ENCODE data around the gene PTGES.

PTGES gene

DNA sequence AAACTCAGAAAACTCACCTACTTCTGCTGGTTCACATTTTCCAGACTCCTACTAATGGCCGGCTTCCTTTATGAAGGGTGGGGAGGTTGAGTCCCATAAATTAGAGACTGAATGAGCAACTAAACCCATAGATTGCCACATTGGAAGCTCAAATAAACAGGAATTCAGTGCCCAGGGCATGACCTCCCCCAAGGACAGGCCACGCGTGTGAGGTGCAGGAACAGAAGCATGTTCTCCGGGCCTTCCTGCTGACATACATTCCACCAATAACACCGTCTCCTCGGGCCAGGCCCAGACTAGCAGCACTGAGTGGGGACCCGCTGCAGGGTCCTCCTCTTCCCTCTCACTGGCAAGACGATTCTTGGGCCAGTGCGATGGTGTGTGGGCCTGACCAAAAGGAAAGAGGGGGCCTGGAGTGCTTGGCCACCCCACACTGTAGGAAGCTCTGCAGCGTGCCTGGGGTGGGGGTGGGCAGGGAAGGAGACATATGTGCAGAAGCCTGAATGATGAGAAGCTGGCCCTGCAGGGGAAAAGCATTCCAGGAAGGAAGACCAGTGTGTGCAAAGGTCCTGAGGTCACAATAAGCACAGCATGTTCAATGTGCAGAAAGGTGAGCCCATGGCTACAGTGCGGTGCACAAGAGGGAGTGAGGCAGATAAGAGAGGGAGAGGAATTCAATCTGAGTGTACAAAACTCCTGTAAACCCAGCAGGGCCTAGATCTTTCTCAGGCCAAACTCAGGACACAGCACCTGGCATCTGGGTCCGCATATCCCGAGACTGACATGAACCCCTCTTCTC, 12.0 kb downstream of the PTGES start:
- DNase-seq, result no peak

- DNase-seq, result no peak
Measured at GRCh38 chr9:129740174-129740573, 12.7 kb downstream of the PTGES start.

GRCh38 chr9:129739432-129739831, 13.4 kb downstream of the PTGES start:
- DNase-seq, result no peak

GRCh38 chr9:129737479-129738274, 15.2 kb downstream of the PTGES start:
- DNase-seq, result peak; percentile 10

- DNase-seq, result no peak
Measured at GRCh38 chr9:129736334-129736733, 16.5 kb downstream of the PTGES start.

GRCh38 chr9:129735546-129735945, 17.3 kb downstream of the PTGES start:
- no peak for DNase-seq

DNA sequence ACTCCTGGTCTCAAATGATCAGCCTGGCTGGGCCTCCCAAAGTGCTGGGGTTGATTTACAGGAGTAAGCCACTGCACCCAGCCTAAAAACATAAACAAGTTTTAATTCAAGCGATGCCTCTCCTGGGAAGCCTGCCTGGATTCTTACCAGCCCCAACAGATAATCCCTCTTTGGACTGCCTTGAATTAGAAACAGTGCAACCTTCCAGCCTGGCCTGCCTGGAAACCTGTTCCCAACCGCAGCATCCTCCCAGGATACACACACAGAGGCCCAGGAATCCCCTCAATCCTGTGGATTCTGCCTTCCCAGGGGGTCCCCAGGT, 19.2 kb downstream of the PTGES start:
- DNase-seq, result no peak

- DNase-seq, result no peak
Measured at GRCh38 chr9:129732946-129733631, 19.8 kb downstream of the PTGES start.

- no peak for DNase-seq
Measured at GRCh38 chr9:129732100-129732499, 20.7 kb downstream of the PTGES start.

DNA sequence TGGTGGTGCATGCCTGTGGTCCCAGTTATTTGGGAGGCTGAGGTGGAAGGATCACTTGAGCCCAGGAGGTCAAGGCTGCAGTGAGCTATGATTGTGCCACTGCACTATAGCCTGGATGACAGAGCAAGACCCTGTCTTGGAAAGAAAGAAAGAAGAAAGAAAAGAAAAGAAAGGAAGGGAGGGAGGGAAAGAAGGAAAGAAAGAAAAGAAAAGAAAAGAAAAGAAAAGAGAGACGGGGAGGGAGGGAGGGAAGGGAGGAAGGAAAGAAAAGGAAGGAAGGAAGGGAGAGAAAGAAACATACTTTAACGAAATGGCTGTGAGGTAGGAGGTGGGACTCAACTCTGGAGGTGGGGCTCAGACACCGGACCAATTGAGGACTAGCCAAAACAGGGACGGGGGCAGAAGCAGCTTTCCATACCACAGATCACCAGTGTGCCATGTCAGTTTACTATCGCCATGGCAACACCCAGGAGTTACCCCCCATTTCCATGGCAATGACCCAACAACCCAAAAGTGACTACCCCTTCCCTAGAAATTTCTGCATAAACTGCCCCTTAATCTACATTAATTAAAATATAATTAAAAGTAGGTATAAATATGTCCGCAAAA, 21.3 kb downstream of the PTGES start:
- no peak for DNase-seq

- no peak for DNase-seq
Measured at GRCh38 chr9:129728744-129729143, 24.1 kb downstream of the PTGES start.

- DNase-seq, result peak; percentile 47
Measured at GRCh38 chr9:129726322-129727160, 26.3 kb downstream of the PTGES start.

- no peak for DNase-seq
Measured at GRCh38 chr9:129725795-129726251, 27.0 kb downstream of the PTGES start.

DNA sequence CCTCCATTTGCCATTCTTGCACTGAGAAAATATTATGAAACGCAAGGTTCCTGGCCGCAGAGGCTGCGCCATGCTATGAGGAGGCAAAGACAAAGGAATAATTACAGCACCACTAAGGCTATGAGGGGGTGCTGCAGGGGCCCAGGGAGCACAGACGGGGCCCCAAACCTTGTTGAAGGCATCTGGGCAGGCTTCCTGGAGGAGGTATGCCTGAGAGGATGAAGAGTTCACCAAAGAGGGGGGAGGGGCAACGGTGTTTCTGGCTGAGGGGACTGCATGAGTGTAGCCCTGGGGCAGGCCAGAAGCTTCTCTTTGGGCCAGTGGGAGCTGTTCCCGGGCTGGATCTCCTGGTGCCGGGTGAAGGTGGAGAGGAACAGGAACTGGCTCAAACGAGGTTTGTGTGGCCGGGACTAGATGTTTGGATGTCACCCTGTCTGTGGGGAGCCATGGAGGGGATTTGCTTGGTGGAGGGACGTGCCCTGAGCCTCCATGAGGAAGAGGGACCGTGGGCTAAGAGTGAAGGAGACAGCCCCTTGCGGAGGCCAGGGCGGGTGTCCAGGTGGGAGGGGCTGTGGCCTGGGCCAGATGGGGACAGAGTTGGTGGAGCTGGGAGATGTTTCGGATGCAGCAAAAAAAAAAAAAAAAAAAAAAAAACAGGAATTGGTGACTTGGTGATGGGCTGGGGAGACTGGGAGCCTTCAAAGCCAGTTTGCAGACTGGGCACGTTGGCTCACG, 28.2 kb downstream of the PTGES start:
- DNase-seq, result no peak

DNA sequence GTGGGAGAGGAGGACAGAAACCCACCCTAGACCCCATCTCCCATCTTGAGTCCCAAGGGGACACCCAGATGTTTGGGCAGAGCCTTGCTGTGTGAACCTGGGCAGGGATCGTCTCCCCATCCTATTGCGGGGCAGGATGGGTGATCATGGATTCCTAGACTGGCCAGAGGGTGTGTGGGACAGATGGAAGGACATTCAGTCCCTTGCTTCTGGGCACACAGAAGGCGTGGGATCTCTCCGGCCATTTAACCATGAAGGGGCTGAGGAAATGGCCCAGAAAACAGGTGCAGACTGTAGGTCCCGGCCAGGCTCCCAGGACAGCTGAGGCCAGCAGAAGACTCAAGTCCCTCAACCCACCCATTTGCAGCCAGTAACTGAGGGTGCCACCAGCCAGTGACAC, 29.9 kb downstream of the PTGES start:
- no peak for DNase-seq

DNA sequence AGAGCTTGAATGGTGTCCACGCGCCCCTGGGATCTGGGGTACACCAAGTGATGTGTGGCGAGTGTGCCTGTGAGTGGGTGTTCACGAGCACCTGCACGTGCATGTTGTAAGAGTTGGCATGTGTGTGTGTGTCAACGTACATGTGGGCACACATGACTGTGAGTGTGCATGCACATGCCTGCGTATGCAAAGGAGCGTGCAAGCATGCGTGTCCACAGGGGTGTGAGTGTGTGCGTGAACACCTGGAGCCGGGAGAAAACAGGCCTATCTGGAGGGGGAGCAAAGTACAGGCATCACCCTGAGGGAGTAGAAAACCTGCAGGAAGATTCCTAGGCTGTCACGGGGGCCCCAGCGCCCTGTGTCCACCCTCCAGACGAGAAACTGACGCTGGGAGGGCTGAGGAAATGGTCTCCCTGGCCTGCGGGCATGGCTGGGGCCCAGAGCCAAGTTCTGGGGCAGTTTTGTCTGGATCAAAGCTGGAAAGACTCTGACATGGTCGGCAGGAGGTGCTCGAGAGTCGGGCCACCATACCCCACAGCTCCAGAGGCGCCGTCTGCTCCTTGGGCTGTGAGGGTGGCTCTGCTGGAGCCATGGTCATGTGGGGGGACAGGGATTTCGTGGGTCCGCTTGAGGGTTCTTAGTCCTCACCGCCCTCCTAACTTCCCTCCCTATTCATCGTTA, 31.8 kb downstream of the PTGES start:
- DNase-seq, result no peak

DNA sequence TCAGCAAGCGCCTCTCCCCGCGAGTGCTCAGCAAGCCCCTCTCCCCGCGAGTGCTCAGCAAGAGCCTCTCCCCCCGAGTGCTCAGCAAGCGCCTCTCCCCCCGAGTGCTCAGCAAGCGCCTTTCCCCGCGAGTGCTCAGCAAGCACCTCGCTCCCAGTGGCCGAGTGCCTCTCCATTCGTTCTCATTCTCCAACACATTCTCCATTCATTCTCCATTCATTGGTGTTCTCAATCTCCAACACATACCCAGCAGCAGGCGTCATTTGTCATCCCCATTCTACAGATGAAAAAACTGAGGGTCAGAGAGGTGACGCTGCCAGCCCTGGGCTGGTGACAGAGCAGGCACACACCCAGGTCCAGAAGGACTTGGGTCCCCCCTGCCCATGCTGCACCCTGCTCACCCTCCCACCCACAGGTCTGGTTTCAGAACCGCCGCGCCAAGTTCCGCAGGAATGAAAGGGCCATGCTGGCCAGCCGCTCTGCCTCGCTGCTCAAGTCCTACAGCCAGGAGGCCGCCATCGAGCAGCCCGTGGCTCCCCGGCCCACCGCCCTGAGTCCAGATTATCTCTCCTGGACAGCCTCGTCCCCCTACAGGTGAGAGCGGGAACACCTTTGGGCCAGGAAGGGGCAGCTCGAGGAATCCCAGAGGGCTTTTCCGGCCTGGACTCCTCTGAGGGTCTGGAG, 32.5 kb downstream of the PTGES start:
- DNase-seq, result no peak

DNA sequence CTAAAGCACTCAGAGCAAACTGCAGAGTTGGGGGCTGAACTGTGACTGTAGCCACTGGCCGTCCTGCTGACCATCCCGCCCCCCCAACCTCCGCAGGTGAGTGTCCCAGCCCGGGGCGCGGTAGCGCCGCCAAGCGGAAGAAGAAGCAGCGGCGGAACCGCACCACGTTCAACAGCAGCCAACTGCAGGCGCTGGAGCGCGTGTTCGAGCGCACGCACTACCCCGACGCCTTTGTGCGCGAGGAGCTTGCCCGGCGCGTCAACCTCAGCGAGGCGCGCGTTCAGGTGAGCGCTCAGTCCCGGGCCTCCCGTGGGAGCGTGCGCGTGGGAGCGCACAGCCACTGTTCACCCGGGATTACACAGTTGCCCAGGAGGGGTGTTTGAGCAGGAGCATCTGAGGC, 33.7 kb downstream of the PTGES start:
- no peak for DNase-seq

DNA sequence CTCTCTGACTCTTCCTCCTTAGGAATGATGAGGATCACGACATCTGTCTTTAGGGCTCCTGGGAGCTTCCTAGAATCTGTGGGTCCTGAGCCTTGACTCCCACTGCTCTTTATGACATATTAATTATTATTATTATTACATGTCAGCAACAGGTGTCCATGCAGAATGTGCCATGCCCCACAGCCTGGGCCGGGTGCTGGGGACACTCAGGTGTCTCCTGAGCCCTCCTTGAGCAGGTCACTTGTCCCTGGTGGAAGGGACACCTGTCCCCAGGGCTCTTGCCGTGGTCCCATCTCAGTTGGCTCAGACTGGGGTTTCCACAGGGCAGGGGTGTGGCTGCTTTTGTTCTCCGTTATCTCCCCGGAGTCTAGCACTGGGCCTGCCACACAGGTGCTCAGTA, 34.2 kb downstream of the PTGES start:
- DNase-seq, result no peak

- no peak for DNase-seq
Measured at GRCh38 chr9:129717991-129718390, 34.9 kb downstream of the PTGES start.
